K562 (cell line): Measurements from ENCODE around the gene USB1.

ENCODE experiments used
- EP300 ChIP-seq: IDR thresholded peaks from 2 replicates; pipeline ENCODE4 v1.6.1; 2012; ENCODE audit warnings: low read length, improper control_type of control experiment
- EZH2 ChIP-seq: IDR thresholded peaks from 2 replicates; pipeline ENCODE4 v1.6.1; 2012; ENCODE audit warnings: low read depth, mild to moderate bottlenecking, inconsistent platforms, low read length, borderline replicate concordance
- HES1 ChIP-seq: fragments of 450-650 bp; IDR thresholded peaks from 2 replicates; pipeline ENCODE4 v1.6.1; 2016; ENCODE audit warnings: low read depth, mild to moderate bottlenecking, moderate library complexity
- MCM5 ChIP-seq: fragments of 450-650 bp; IDR thresholded peaks from 2 replicates; pipeline ENCODE4 v1.6.1; 2016; ENCODE audit warnings: low read depth
- NFYB ChIP-seq: IDR thresholded peaks from 2 replicates; pipeline ENCODE4 v1.6.1; 2011; ENCODE audit warnings: mild to moderate bottlenecking, moderate library complexity; ENCODE audit not compliant: insufficient read length; ENCODE audit errors: extremely low read depth
- PCBP1 ChIP-seq: fragments of 200-400 bp; formaldehyde crosslinking; IDR thresholded peaks from 2 replicates; pipeline ENCODE4 v1.6.1; 2018; ENCODE audit warnings: mild to moderate bottlenecking, low read depth, low read length; ENCODE audit not compliant: poor library complexity, severe bottlenecking
- SMAD4 ChIP-seq: fragments of 250-450 bp; sonication (Bioruptor Pico); conservative IDR thresholded peaks from 2 replicates; pipeline ENCODE4 v1.8.0; 2021; ENCODE audit warnings: inconsistent platforms, mild to moderate bottlenecking, moderate library complexity
- SPI1 ChIP-seq: IDR thresholded peaks from 2 replicates; pipeline ENCODE4 v1.6.1; 2011; ENCODE audit warnings: low read depth, low read length, control low read depth, borderline replicate concordance

- no peak for TF ChIP-seq SPI1
- no peak for TF ChIP-seq NFYB
- TF ChIP-seq HES1 = no peak
- TF ChIP-seq MCM5 = no peak
- TF ChIP-seq EZH2 = no peak
- TF ChIP-seq PCBP1 = no peak
- no peak for TF ChIP-seq SMAD4
- TF ChIP-seq EP300 = no peak
Measured at GRCh38 chr16:58026705-58027160, 25.5 kb downstream of the USB1 start.
